Measurements from ENCODE around the gene CUL3.

DNA sequence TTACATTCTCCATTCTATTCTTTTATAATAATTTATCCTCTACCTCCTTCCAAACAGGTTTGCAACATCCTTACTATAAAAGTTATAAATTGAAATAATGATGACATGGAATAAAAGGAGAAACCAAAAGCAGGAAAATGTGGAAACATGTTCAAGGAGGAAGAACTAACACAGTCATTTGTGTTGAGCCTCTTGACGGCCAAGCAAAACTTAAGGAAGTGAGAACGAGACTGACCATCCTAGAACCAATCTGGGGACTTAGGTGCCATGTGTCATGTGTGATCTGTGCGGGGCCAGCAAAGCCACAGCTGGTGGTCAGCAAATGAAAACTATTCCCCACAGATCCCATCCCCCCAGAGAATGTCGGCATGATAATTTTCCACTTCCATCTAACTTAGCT, 157.7 kb downstream of the CUL3 start:
- TF ChIP-seq POLR2A (IDR thresholded peaks at IDR 0.05; ENCODE audit: low read length) (no peak), GATA1 (IDR thresholded peaks at IDR 0.05; ENCODE audit: low read depth, low read length) (no peak)

All from erythroblast (primary cell).